Dendritic cell treated with granulocyte-macrophage colony-stimulating factor and Interleukin-4, amounts not matched to agents 40 ng/mL and 50 ng/mL, for 4 days (primary cell): Measurements from ENCODE around the gene CDH15.
"Not testable (repeated sequence)": the region's sequence is repeated elsewhere in the genome, so short reads cannot be mapped to it uniquely, and the experiment has no call there.

Experiments
- H3K27ac Mint-ChIP-seq: one replicate; pipeline ENCODE4 v1.8.0; 2022; ENCODE audit warnings: mild to moderate bottlenecking, mixed read lengths
- H3K27me3 Mint-ChIP-seq: one replicate; pipeline ENCODE4 v1.8.0; 2022; ENCODE audit warnings: mild to moderate bottlenecking, mixed read lengths
- H3K36me3 Mint-ChIP-seq: one replicate; pipeline ENCODE4 v1.8.0; 2022; ENCODE audit warnings: low read depth, mixed read lengths
- H3K4me1 Mint-ChIP-seq: one replicate; pipeline ENCODE4 v1.8.0; 2022; ENCODE audit warnings: low read depth, mixed read lengths
- H3K4me3 Mint-ChIP-seq: one replicate; pipeline ENCODE4 v1.8.0; 2022; ENCODE audit warnings: mild to moderate bottlenecking, moderate library complexity, mixed read lengths
- H3K9me3 Mint-ChIP-seq: one replicate; pipeline ENCODE4 v1.8.0; 2022; ENCODE audit warnings: mixed read lengths
- intact Hi-C: fragments of 100-400 bp; cut with micrococcal nuclease; formaldehyde crosslinking; loops from one replicate; pipeline ENCODE4 v1.15.0; 2022

The CDH15 gene

GRCh38 chr16:89176147-89176690, 4.7 kb downstream of the CDH15 start:
- Mint-ChIP-seq H3K4me1 (no peaks in the 10 kb centered on the region), H3K36me3 (no peaks in the 10 kb centered on the region), H3K27me3 (peaks cover 59% of the 10 kb centered on the region), H3K4me3 (no peak overlapping the region), H3K27ac (no peak overlapping the region), H3K9me3 (no peaks in the 10 kb centered on the region)
- intact Hi-C loops = no loop called here

DNA sequence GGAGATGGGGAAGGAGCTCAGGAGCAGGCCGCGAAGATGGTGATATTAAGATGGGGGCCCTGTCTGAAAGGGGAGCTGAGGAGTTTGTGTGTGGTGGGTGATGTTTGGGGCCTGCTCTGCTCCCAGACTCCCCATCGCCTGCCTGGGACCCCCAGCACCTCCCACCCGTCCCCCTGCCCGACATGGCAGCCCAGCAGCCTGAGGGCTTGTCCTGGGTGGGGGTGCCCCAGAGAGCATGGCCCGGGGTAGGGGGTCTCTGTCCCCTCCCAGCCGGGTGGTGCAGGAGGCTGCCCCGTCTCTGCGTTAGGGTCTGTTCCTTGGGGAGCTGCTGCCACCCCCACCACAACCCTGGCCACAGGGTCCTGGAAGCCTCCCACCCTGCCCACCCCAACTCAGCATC, 5.2 kb downstream of the CDH15 start:
- intact Hi-C loops = no loop called here
- Mint-ChIP-seq H3K4me1 (no peaks in the 10 kb centered on the region), H3K4me3 (no peak overlapping the region), H3K27me3 (peaks cover 62% of the 10 kb centered on the region), H3K9me3 (no peaks in the 10 kb centered on the region), H3K27ac (no peak overlapping the region), H3K36me3 (no peaks in the 10 kb centered on the region)

- no peaks in the 10 kb centered on the region for H3K4me1 Mint-ChIP-seq
- H3K27me3 Mint-ChIP-seq = peaks cover 55% of the 10 kb centered on the region
- intact Hi-C loops = no loop called here
Measured at GRCh38 chr16:89177501-89177900, 6.0 kb downstream of the CDH15 start.

DNA sequence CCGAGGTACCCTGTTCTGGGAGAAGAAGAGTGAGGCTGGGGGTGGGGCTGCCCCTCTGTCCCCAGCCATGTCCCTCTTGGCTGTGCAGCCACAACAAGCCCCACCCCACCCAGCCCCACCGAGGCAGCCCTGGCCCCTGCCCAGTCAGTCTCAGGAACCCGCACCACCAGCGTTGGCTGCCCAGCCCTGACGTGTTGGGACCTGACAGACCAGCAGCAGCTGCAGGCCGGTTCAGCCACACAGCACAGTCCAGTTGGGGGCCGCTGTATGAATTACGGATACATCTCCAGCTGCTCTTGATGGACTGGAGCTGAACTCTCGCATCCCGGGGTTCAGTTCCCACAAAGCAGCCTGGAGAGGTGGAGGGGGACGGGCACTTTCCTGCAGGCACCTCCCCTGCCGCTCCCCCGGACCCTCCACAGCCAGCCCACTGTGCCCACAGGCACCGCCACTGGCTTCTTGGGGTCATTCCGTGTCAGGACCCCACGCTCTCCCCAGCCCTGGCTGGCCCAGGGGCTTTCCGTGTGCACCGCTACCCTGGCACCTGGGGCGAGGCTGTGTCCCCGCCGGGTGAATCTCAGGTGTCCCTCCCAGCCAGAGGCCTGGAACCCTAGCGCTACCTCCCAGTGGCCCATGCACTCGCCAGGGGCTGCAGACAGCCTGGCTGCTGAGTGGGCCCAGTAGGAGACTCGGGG, 7.1 kb downstream of the CDH15 start:
- Mint-ChIP-seq H3K36me3 (no peaks in the 10 kb centered on the region), H3K9me3 (no peaks in the 10 kb centered on the region), H3K27me3 (peaks cover 55% of the 10 kb centered on the region), H3K4me1 (no peaks in the 10 kb centered on the region), H3K4me3 (no peak overlapping the region), H3K27ac (no peak overlapping the region)
- intact Hi-C loops = no loop called here

More at GRCh38 chr16:89177501-89177900, 6.0 kb downstream of the CDH15 start:
- Mint-ChIP-seq H3K9me3 (no peaks in the 10 kb centered on the region), H3K27ac (no peak overlapping the region), H3K4me3 (no peak overlapping the region), H3K36me3 (no peaks in the 10 kb centered on the region)

DNA sequence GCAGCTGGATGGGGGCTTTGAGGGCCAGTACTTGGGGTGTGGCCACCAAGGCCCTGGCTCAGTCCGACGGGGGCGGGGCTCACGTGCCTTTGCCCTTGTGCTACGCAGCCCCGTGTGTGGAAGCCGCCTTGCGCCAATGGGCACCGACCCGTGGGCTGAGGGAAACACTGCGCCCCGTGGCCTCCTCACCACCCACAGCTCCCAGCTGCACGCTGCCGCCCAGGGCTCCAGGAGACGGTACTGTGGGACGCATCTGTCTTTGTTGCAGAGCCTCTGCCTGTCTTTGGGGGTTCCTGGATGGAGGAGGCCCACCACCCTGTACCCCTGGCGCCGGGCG, 7.6 kb downstream of the CDH15 start:
- H3K4me1 Mint-ChIP-seq = no peaks in the 10 kb centered on the region
- H3K27ac Mint-ChIP-seq = no peak overlapping the region
- H3K27me3 Mint-ChIP-seq = peaks cover 55% of the 10 kb centered on the region
- no peaks in the 10 kb centered on the region for H3K36me3 Mint-ChIP-seq
- H3K9me3 Mint-ChIP-seq = no peaks in the 10 kb centered on the region
- intact Hi-C loops = no loop called here
- H3K4me3 Mint-ChIP-seq = no peak overlapping the region

DNA sequence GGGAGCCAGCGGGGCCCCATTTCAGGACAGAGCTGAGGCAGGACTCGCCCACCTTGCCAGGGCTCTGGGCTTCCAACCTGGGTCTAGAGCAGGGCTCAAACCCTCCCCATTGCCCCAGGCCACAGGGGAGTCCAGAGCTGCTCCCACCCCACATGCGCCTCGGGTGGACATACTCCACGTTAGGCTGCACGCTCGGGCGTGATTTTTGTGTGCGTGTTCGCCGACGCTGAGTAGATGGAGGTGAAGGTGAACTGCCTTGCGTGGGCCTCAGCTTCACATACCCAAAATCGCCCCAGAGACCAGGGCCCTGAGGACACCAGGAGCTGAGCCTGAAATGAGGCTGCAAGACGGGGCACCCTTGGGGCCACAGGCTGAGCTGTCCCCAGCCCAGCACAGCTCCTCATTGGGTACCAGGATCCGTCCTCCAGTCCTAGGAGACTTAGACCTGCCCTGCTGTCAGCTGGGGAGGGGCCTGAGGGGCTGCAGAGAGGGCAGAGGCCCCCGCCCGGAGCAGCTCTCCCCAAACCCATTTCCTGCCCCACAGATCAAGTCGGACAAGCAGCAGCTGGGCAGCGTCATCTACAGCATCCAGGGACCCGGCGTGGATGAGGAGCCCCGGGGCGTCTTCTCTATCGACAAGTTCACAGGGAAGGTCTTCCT, 8.2 kb downstream of the CDH15 start:
- H3K4me3 Mint-ChIP-seq = no peak overlapping the region
- H3K36me3 Mint-ChIP-seq = no peaks in the 10 kb centered on the region
- H3K4me1 Mint-ChIP-seq = no peaks in the 10 kb centered on the region
- no peak overlapping the region for H3K27ac Mint-ChIP-seq
- peaks cover 54% of the 10 kb centered on the region for H3K27me3 Mint-ChIP-seq
- intact Hi-C loops = no loop called here
- H3K9me3 Mint-ChIP-seq = no peaks in the 10 kb centered on the region

DNA sequence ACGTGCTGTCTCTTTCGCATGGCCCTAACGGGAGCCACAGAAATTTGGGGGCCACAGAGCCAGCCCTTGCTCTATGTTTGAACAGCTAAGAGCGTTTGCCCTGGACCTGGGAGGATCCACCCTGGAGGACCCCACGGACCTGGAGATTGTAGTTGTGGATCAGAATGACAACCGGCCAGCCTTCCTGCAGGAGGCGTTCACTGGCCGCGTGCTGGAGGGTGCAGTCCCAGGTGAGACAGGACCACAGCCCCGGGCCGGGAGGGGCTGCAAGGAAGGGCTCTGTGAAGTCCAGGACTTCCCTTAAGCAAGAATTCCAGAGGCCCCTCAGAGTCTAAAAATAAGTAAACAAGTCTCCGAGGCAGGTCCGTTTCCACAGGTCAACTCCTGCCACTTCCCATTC, 11.9 kb downstream of the CDH15 start:
- H3K36me3 Mint-ChIP-seq = no peaks in the 10 kb centered on the region
- peaks cover 49% of the 10 kb centered on the region for H3K27me3 Mint-ChIP-seq
- no peaks in the 10 kb centered on the region for H3K9me3 Mint-ChIP-seq
- no peak overlapping the region for H3K4me3 Mint-ChIP-seq
- no peaks in the 10 kb centered on the region for H3K4me1 Mint-ChIP-seq
- intact Hi-C loops = no loop called here
- no peak overlapping the region for H3K27ac Mint-ChIP-seq

DNA sequence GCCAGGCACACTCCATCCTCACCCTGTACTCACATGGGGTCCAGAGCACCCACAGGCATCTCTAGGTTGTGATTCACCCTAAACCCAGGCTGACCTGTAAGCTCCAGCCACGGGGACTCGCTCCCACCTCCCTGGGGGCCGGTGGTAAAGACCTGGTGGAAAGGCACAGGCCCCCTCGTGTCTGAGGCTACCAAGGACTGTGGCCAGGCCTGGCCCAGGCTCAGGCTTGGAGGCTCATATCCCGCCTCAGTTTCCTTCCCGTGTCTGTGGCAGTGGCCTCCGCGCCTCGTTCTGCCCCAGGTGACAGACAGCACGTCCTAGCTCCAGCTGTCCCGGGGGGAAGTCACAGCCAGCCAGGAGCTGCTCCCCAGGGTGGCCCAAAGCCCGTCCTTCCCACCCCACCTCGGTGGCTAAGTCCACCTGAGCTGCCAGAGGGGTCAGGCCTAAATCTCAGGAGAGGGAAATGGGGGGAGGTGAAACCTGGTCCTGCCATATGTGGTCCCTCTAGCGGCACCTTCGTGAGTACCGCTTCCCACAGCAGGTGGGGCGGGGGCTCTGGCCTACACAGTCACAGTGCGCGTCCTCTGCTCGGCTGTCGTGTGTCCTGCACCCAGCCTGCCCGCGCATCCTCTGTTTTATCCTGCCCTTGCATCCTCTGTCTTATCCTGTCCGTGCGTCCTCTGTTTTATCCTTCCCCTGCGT, 12.6 kb downstream of the CDH15 start:
- Mint-ChIP-seq H3K4me1 (no peaks in the 10 kb centered on the region), H3K4me3 (no peak overlapping the region), H3K9me3 (no peaks in the 10 kb centered on the region), H3K27ac (no peak overlapping the region), H3K36me3 (no peaks in the 10 kb centered on the region), H3K27me3 (peaks cover 53% of the 10 kb centered on the region)
- intact Hi-C loops = no loop called here

GRCh38 chr16:89184677-89184932, 13.1 kb downstream of the CDH15 start:
- no peaks in the 10 kb centered on the region for H3K9me3 Mint-ChIP-seq
- no peaks in the 10 kb centered on the region for H3K36me3 Mint-ChIP-seq
- H3K4me3 Mint-ChIP-seq = no peak overlapping the region
- no peak overlapping the region for H3K27ac Mint-ChIP-seq
- peaks cover 52% of the 10 kb centered on the region for H3K27me3 Mint-ChIP-seq
- intact Hi-C loops = no loop called here
- H3K4me1 Mint-ChIP-seq = no peaks in the 10 kb centered on the region

DNA sequence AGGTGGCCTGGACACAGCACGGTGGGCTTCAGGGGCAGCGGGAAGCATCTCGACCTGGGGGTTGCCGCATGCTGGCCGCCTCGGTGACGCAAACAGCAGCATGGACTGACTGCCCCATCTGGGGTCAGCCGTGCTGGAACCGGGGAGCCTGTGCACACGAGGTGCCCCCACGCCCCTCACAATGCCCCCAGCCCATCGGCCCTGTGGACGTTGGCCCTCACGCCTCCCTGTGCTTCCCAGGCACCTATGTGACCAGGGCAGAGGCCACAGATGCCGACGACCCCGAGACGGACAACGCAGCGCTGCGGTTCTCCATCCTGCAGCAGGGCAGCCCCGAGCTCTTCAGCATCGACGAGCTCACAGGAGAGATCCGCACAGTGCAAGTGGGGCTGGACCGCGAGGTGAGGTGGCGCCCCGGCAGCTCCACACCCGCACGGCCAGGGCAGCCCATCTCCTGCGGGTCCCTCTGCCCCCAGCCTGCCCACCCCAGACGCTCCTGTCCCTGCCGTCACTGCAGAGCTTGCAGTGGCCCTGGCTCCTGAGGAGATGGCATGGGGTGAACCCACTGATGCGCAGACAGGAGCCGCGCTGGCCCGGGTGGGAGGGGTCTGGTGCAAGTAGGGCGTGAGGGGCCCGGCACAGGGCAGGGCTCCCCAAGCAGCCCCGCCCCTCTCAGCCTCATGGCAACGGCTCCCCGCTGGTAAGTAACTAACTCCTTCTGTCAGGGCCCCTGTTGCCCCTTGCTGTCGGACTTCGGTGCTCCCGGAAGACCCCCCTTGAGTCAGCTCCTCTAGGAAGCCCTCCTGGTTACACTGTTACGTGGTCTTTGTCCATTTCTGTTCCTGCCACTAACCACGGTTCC, 13.6 kb downstream of the CDH15 start:
- Mint-ChIP-seq H3K27ac (no peak overlapping the region), H3K4me3 (no peak overlapping the region), H3K27me3 (peaks cover 53% of the 10 kb centered on the region), H3K4me1 (no peaks in the 10 kb centered on the region), H3K9me3 (no peaks in the 10 kb centered on the region), H3K36me3 (no peaks in the 10 kb centered on the region)
- intact Hi-C loops = no loop called here

DNA sequence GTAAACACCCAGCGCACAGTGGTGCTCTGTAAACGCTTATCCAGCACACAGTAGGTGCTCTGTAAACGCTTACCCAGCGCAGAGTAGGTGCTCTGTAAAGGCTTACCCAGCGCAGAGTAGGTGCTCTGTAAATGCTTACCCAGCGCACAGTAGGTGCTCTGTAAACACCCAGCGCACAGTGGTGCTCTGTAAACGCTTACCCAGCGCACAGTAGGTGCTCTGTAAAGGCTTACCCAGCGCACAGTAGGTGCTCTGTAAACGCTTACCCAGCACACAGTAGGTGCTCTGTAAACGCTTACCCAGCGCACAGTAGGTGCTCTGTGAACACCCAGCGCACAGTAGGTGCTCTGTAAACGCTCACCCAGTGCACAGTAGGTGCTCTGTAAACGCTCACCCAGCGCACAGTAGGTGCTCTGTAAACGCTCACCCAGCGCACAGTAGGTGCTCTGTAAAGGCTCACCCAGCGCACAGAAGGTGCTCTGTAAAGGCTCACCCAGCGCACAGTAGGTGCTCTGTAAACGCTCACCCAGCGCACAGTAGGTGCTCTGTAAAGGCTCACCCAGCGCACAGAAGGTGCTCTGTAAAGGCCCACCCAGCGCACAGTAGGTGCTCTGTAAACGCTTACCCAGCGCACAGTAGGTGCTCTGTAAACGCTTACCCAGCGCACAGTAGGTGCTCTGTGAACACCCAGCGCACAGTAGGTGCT, 14.5 kb downstream of the CDH15 start:
- intact Hi-C loops, H3K4me3 Mint-ChIP-seq, H3K36me3 Mint-ChIP-seq, H3K4me1 Mint-ChIP-seq, H3K27ac Mint-ChIP-seq, H3K9me3 Mint-ChIP-seq: not testable (repeated sequence)
- peaks cover 52% of the 10 kb centered on the region for H3K27me3 Mint-ChIP-seq

DNA sequence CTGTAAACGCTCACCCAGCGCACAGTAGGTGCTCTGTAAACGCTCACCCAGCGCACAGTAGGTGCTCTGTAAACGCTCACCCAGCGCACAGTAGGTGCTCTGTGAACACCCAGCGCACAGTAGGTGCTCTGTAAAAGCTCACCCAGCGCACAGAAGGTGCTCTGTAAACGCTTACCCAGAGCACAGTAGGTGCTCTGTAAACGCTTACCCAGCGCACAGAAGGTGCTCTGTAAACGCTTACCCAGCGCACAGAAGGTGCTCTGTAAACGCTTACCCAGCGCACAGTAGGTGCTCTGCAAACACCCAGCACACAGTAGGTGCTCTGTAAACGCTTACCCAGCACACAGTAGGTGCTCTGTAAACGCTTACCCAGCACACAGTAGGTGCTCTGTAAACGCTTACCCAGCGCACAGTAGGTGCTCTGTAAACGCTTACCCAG, 15.1 kb downstream of the CDH15 start:
- H3K4me1 Mint-ChIP-seq, H3K4me3 Mint-ChIP-seq, H3K36me3 Mint-ChIP-seq, H3K27ac Mint-ChIP-seq, H3K9me3 Mint-ChIP-seq, intact Hi-C loops: not testable (repeated sequence)
- H3K27me3 Mint-ChIP-seq = peaks cover 51% of the 10 kb centered on the region

GRCh38 chr16:89187032-89187769, 15.7 kb downstream of the CDH15 start:
- H3K27me3 Mint-ChIP-seq = peaks cover 49% of the 10 kb centered on the region
- intact Hi-C loops = no loop called here
- H3K4me3 Mint-ChIP-seq = no peak overlapping the region
- no peak overlapping the region for H3K27ac Mint-ChIP-seq
- H3K36me3 Mint-ChIP-seq = no peaks in the 10 kb centered on the region
- no peaks in the 10 kb centered on the region for H3K9me3 Mint-ChIP-seq
- no peaks in the 10 kb centered on the region for H3K4me1 Mint-ChIP-seq
